ENCODE data around the gene CYTH1.

DNA sequence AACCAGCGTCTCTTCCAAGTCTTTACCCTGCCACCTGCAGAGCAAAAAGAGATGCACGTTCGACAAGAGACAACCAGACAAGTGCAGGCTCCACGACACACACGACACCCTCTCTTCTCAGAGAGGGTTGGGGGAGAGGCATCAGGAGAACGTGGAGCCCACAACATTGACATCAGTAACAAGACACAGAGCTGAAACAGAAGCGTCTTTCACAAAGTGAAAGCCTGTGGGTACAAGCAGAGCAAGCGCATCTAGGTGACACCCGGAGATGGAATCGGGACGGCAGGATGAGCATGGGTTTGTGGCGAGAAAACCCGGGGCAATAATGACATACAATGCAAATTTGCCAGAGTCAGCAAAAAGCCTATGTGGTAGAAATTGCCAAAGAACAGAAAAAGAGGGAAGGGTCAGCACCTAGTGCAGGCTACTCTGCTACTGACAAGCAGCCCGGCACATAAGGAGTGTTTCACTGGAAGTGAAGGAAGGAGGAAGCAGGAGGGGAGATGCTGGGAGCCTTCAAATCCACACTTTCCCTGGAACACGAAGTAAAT, 89.5 kb downstream of the CYTH1 start:
- TF ChIP-seq SP1 (IDR thresholded peaks at IDR 0.05) (no peak), SUZ12 (IDR thresholded peaks at IDR 0.05) (no peak), TARDBP (IDR thresholded peaks at IDR 0.05) (no peak), FOXK2 (IDR thresholded peaks at IDR 0.05) (no peak), L3MBTL2 (conservative IDR thresholded peaks at IDR 0.05) (no peak), CTBP1 (IDR thresholded peaks at IDR 0.05; ENCODE audit: borderline replicate concordance) (no peak), PKNOX1 (IDR thresholded peaks at IDR 0.05) (no peak), ELF4 (IDR thresholded peaks at IDR 0.05) (no peak), HDGF (IDR thresholded peaks at IDR 0.05; ENCODE audit: borderline replicate concordance) (no peak)

Data from HEK293T (cell line).